T-cell (primary cell): Measurements from ENCODE around the gene RGS7. TPM values are rescaled to one million over a fixed set of nuclear protein-coding genes. Genes with fewer than 3 reads are reported as not detected.
"Not testable (repeated sequence)": the region's sequence is repeated elsewhere in the genome, so short reads cannot be mapped to it uniquely, and the experiment has no call there.

ENCODE experiments used
- ATAC-seq, 4 experiments: fragments of 200-7000 bp in 3 of 4; fragments of 150-1000 bp in 1 of 4; cut with Tn5 transposase; replicated peaks in 1 of 4; 1 replicate in 3 of 4; 2 replicates in 1 of 4; pipeline ENCODE4 v1.10.0; 2021; ENCODE audit warnings: moderate library complexity in 3 of 4, mild to moderate bottlenecking in 2 of 4, moderate number of reproducible peaks in 1 of 4
- CTCF ChIA-PET, 2 donors: fragments of 300-600 bp; sonication (Branson Sonifier 250); formaldehyde crosslinking; loops; one replicate each; lab custom pipeline; 2022; ENCODE audit warnings: antibody characterized with exemption in 2 of 2; lab: Charles Lee
- POLR2A ChIA-PET, 2 donors: fragments of 300-600 bp; sonication (Branson Sonifier 250); formaldehyde crosslinking; loops; one replicate each; lab custom pipeline; 2022; ENCODE audit warnings: antibody characterized with exemption in 2 of 2; lab: Charles Lee
- DNase-seq, 35 experiments: peaks; one replicate each; pipeline versions ENCODE4 v3.0.0 to v3.0.0-alpha.2; 2013 to 2023
- H3K27ac ChIP-seq: one replicate; pipeline ENCODE4 v1.5.1; 2013; ENCODE audit warnings: low read length
- H3K27me3 ChIP-seq, 2 experiments: replicated peaks in 1 of 2; 1 replicate in 1 of 2; 2 replicates in 1 of 2; pipeline versions ENCODE4 v1.6.1 to v1.7.0; 2013; ENCODE audit warnings: low read length in 1 of 2, mixed read lengths in 1 of 2; ENCODE audit not compliant: control insufficient read depth in 2 of 2, insufficient read depth in 2 of 2; ENCODE audit errors: extremely low read depth in 1 of 2
- H3K36me3 ChIP-seq, 2 donors: 1 replicate in 1 of 2; 2 replicates in 1 of 2; pipeline versions ENCODE4 v1.6.1 to v1.7.0; 2013; ENCODE audit warnings: low read length in 1 of 2; ENCODE audit not compliant: control insufficient read depth in 2 of 2, insufficient read depth in 1 of 2; ENCODE audit errors: extremely low read depth in 1 of 2
- H3K4me1 ChIP-seq, 2 experiments: 1 replicate in 1 of 2; 2 replicates in 1 of 2; pipeline versions ENCODE4 v1.6.1 to v1.7.0; 2013; ENCODE audit warnings: low read length in 2 of 2, mixed read lengths in 1 of 2; ENCODE audit not compliant: insufficient read depth in 2 of 2, control insufficient read depth in 1 of 2; ENCODE audit errors: extremely low read depth in 1 of 2
- H3K4me3 ChIP-seq, 2 donors: 1 replicate in 1 of 2; 2 replicates in 1 of 2; pipeline versions ENCODE4 v1.5.1 to v1.7.0; 2013; ENCODE audit warnings: mild to moderate bottlenecking in 2 of 2, low read length in 1 of 2, moderate library complexity in 1 of 2; ENCODE audit not compliant: control insufficient read depth in 1 of 2; ENCODE audit errors: extremely low read depth in 1 of 2
- H3K9me3 ChIP-seq: 2 replicates; pipeline ENCODE4 v1.7.0; 2013
- H3K27ac Mint-ChIP-seq, 2 donors: one replicate each; pipeline ENCODE4 v1.8.0; 2020 to 2021; ENCODE audit warnings: mild to moderate bottlenecking in 2 of 2, mixed read lengths in 2 of 2
- H3K27me3 Mint-ChIP-seq, 2 donors: one replicate each; pipeline ENCODE4 v1.8.0; 2021 to 2022; ENCODE audit warnings: mixed read lengths in 2 of 2
- H3K36me3 Mint-ChIP-seq: one replicate; pipeline ENCODE4 v1.8.0; 2021; ENCODE audit warnings: mixed read lengths
- H3K4me1 Mint-ChIP-seq, 3 donors: one replicate each; pipeline ENCODE4 v1.8.0; 2020 to 2022; ENCODE audit warnings: mixed read lengths in 3 of 3, mild to moderate bottlenecking in 1 of 3
- H3K4me3 Mint-ChIP-seq, 3 donors: one replicate each; pipeline ENCODE4 v1.8.0; 2020 to 2022; ENCODE audit warnings: mild to moderate bottlenecking in 3 of 3, mixed read lengths in 3 of 3, moderate library complexity in 3 of 3
- H3K9me3 Mint-ChIP-seq, 3 donors: one replicate each; pipeline ENCODE4 v1.8.0; 2020 to 2022; ENCODE audit warnings: mixed read lengths in 3 of 3
- WGBS: methylation state at CpG from one replicate; pipeline ENCODE4 v1.1.5; 2013; ENCODE audit warnings: missing lambda C conversion rate; ENCODE audit not compliant: insufficient coverage; 5-methylcytosine and 5-hydroxymethylcytosine counted together
- total RNA-seq, 35 experiments: library from RNA in 6 of 35; stranded (reverse) in 6 of 35; fragments of 120-200 nt in 1 of 35; gene quantifications; one replicate each; pipeline versions ENCODE4 v1.2.1 to v1.2.4 and lab custom pipeline; 2013 to 2026

The RGS7 gene
- total RNA-seq, 5 donors from 2014 or later (not counting 1 experiment from before 2014, with no cell fraction given): not detected

- H3K4me3 Mint-ChIP-seq: no peak overlapping the region
- no peak for ATAC-seq
- no peak overlapping the region for H3K27ac Mint-ChIP-seq
- no peak for DNase-seq
- Histone ChIP-seq H3K36me3 (no peaks in the 10 kb centered on the region), H3K27me3 (no peaks in the 10 kb centered on the region), H3K27ac (no peak overlapping the region), H3K9me3 (no peaks in the 10 kb centered on the region), H3K4me3 (no peak overlapping the region), H3K4me1 (no peaks in the 10 kb centered on the region)
- no peaks in the 10 kb centered on the region for H3K36me3 Mint-ChIP-seq
- H3K9me3 Mint-ChIP-seq: peaks cover 0 to 7% (median 0%) of the 10 kb centered on the region in 3 donors
- POLR2A ChIA-PET: no interaction called here
- no peaks in the 10 kb centered on the region for H3K4me1 Mint-ChIP-seq
- no peaks in the 10 kb centered on the region for H3K27me3 Mint-ChIP-seq
- no CpG with 5 or more reads among the region's 12 CpGs for WGBS
- CTCF ChIA-PET: interaction anchor here in 1 of 2 donors (0.6 kb wide), 1 partner anchor 1359 kb away, joined by 3 read pairs; no protein-coding TSS in a partner anchor
Measured at GRCh38 chr1:240763771-240764170, 593.2 kb downstream of the RGS7 start.

- H3K4me1 Mint-ChIP-seq, H3K4me3 Mint-ChIP-seq, H3K9me3 ChIP-seq, H3K4me1 ChIP-seq, H3K9me3 Mint-ChIP-seq, H3K27ac ChIP-seq, DNase-seq, ATAC-seq, H3K27me3 Mint-ChIP-seq, H3K27me3 ChIP-seq, H3K27ac Mint-ChIP-seq, H3K36me3 ChIP-seq, POLR2A ChIA-PET, H3K4me3 ChIP-seq, H3K36me3 Mint-ChIP-seq: not testable (repeated sequence)
- CTCF ChIA-PET: interaction anchor here in 1 of 2 donors (0.7 kb wide), 1 partner anchor 106 kb away, joined by 3 read pairs; no protein-coding TSS in a partner anchor
- WGBS: 80% methylated on average over 4 of the region's 7 CpGs
Measured at GRCh38 chr1:240763095-240763494, 593.9 kb downstream of the RGS7 start.

- H3K9me3 Mint-ChIP-seq, H3K36me3 ChIP-seq, H3K27ac Mint-ChIP-seq, H3K4me3 Mint-ChIP-seq, H3K27me3 Mint-ChIP-seq, DNase-seq, H3K4me1 ChIP-seq, H3K9me3 ChIP-seq, H3K27ac ChIP-seq, H3K4me3 ChIP-seq, H3K36me3 Mint-ChIP-seq, H3K27me3 ChIP-seq, POLR2A ChIA-PET, ATAC-seq, H3K4me1 Mint-ChIP-seq: not testable (repeated sequence)
- CTCF ChIA-PET: interaction anchor here in 1 of 2 donors (0.7 kb wide), 1 partner anchor 105 kb away, joined by 3 read pairs; no protein-coding TSS in a partner anchor
- WGBS: 98% methylated on average over 28 of the region's 42 CpGs
Measured at GRCh38 chr1:240762471-240762987, 594.5 kb downstream of the RGS7 start.

- H3K27ac ChIP-seq, H3K4me1 ChIP-seq, H3K27ac Mint-ChIP-seq, H3K4me1 Mint-ChIP-seq, H3K27me3 Mint-ChIP-seq, ATAC-seq, CTCF ChIA-PET, H3K4me3 ChIP-seq, H3K36me3 ChIP-seq, H3K4me3 Mint-ChIP-seq, H3K36me3 Mint-ChIP-seq, H3K9me3 Mint-ChIP-seq, POLR2A ChIA-PET, H3K27me3 ChIP-seq, DNase-seq, H3K9me3 ChIP-seq: not testable (repeated sequence)
- no CpG with 5 or more reads among the region's 6 CpGs for WGBS
Measured at GRCh38 chr1:240758777-240759176, 598.2 kb downstream of the RGS7 start.

- Histone ChIP-seq H3K4me3 (no peak overlapping the region), H3K27me3 (no peaks in the 10 kb centered on the region), H3K27ac (no peak overlapping the region), H3K36me3 (no peaks in the 10 kb centered on the region), H3K9me3 (no peaks in the 10 kb centered on the region), H3K4me1 (no peaks in the 10 kb centered on the region)
- no peak overlapping the region for H3K27ac Mint-ChIP-seq
- POLR2A ChIA-PET: no interaction called here
- H3K4me1 Mint-ChIP-seq: no peaks in the 10 kb centered on the region
- CTCF ChIA-PET: no interaction called here
- H3K9me3 Mint-ChIP-seq: no peaks in the 10 kb centered on the region
- ATAC-seq: no peak
- H3K4me3 Mint-ChIP-seq: no peak overlapping the region
- H3K27me3 Mint-ChIP-seq: no peaks in the 10 kb centered on the region
- no CpG with 5 or more reads among the region's 1 CpG for WGBS
- H3K36me3 Mint-ChIP-seq: no peaks in the 10 kb centered on the region
- no peak for DNase-seq
Measured at GRCh38 chr1:240758296-240758695, 598.7 kb downstream of the RGS7 start.

- POLR2A ChIA-PET: no interaction called here
- Mint-ChIP-seq H3K9me3 (peaks cover 0 to under 1% (median 0%) of the 10 kb centered on the region in 3 donors), H3K4me1 (no peaks in the 10 kb centered on the region), H3K4me3 (no peak overlapping the region), H3K27me3 (peaks cover 0 to 2% of the 10 kb centered on the region in 2 donors), H3K27ac (no peak overlapping the region), H3K36me3 (no peaks in the 10 kb centered on the region)
- Histone ChIP-seq H3K4me3 (no peak overlapping the region), H3K27ac (no peak overlapping the region), H3K27me3 (no peaks in the 10 kb centered on the region), H3K9me3 (no peaks in the 10 kb centered on the region), H3K4me1 (no peaks in the 10 kb centered on the region), H3K36me3 (no peaks in the 10 kb centered on the region)
- DNase-seq (no peak), ATAC-seq (no peak)
- CTCF ChIA-PET: interaction anchor here in 1 of 2 donors (0.6 to 0.7 kb wide), 2 partner anchors 17 to 837 kb away, joined by 5 to 8 read pairs; no protein-coding TSS in a partner anchor
Measured at GRCh38 chr1:240747907-240748306, 609.1 kb downstream of the RGS7 start.

- DNase-seq: no peak
- Histone ChIP-seq H3K36me3 (no peaks in the 10 kb centered on the region), H3K4me1 (no peaks in the 10 kb centered on the region), H3K4me3 (no peak overlapping the region), H3K27ac (no peak overlapping the region), H3K9me3 (no peaks in the 10 kb centered on the region), H3K27me3 (no peaks in the 10 kb centered on the region)
- WGBS: 50% methylated on average over 1 of the region's 2 CpGs
- POLR2A ChIA-PET: no interaction called here
- ATAC-seq: no peak
- H3K36me3 Mint-ChIP-seq: no peaks in the 10 kb centered on the region
- CTCF ChIA-PET: no interaction called here
- no peak overlapping the region for H3K4me3 Mint-ChIP-seq
- H3K27ac Mint-ChIP-seq: no peak overlapping the region
- no peaks in the 10 kb centered on the region for H3K4me1 Mint-ChIP-seq
- peaks cover 0 to 2% of the 10 kb centered on the region in 2 donors for H3K27me3 Mint-ChIP-seq
- H3K9me3 Mint-ChIP-seq: no peaks in the 10 kb centered on the region
Measured at GRCh38 chr1:240743705-240744104, 613.3 kb downstream of the RGS7 start.
